ENCODE results near the gene COQ2.
"Not testable (repeated sequence)": the region's sequence is repeated elsewhere in the genome, so short reads cannot be mapped to it uniquely, and the experiment has no call there.

Gene COQ2

DNA sequence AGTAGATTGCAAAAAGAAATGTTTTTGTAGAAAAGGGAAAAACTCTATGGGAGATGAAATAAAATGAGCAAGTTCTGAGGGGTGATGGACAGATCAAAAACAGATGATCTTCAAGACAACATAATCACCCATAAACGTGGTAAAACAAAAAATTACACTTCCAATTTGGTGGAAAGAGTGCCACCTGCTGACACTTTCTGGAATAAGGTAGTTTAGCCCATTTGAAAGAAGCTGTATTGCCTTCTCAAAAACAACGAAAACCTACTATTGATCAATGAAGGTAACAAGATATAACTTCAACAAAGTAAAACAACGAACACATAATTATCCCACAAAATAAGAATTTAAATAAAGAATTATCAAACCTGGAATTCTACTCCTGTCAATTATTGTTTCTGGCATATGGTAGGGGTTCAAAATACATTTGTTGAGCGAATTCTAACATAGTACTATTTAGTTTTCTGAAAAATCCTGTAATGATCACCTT, 2.5 kb downstream of the COQ2 start:
- peak; percentile 46 for DNase-seq

DNA sequence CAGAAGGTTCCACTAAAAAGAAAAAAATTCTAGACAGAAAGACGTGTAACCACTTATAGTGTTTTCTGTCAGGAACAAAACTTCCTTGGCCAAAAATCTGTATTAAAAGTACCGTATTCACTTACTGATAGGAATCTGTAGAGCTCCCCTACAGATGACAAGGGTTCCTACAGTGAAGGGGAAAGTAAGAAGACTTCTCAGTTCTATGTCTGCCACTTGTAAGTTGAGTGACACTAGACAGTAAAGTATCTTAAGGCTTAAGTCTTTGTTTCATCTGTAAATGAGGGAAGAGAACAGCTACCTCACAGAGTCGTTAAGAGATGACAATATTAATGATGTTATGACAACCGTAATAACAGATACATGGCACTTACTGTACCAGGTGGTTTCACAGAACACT, 3.3 kb downstream of the COQ2 start:
- no peak for DNase-seq

DNA sequence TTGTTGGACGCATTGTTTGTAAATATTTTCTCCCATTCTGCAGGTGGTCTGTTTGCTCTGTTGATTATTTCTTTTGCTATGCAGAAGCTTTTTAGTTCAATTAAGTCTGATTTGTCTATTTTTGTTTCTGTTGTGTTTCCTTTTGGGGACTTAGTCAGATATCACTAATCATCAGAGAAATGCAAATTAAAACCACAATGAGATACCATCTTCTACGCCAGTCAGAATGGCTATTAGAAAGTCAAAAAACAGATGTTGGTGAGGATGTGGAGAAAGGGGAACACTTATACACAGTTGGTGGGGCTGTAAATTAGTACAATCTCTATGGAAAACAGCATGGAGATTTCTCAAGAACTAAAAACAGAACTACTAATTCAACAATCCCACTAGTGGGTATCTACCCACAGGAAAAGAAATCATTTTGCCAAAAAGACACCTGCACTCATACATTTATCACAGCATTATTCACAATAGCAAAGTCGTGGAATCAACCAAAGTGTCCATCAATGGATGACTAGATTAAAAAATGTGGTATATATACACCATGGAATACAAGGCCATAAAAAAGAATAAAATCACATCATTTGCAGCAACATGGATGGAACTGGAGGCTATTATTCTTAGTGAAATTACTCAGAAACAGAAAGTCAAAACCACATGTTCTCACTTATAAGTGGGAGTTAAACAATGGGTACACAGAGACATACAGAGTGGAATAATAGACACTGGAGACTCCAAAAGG, 8.1 kb downstream of the COQ2 start:
- DNase-seq: no peak

GRCh38 chr4:83273926-83274325, 10.7 kb downstream of the COQ2 start:
- DNase-seq: not testable (repeated sequence)

GRCh38 chr4:83272900-83273299, 11.7 kb downstream of the COQ2 start:
- no peak for DNase-seq

GRCh38 chr4:83269256-83269655, 15.3 kb downstream of the COQ2 start:
- DNase-seq: no peak

- no peak for DNase-seq
These were observed 16.1 kb downstream of the COQ2 start for GRCh38 chr4:83268491-83268890.

GRCh38 chr4:83267830-83268475, 16.6 kb downstream of the COQ2 start:
- DNase-seq: no peak

- DNase-seq: no peak
These were observed 17.3 kb downstream of the COQ2 start for GRCh38 chr4:83267121-83267829.

DNA sequence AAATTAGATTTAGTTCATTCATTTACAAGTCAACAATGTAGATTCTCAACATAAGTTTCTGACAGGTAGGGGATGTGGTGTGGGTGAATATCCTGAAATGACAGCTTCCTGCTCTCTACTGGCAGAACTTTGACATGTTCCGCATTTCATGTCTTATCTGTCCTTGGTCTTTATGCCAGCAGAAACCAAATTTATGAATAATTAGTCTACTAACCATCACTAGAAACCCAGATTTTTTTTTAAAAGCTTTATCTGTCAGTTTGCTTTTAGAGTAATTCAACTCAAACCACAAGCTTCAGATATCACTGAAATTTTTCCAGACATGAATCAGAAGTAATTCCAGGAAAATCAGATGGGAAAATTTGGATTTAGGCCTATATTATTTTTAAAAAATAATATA, 17.9 kb downstream of the COQ2 start:
- no peak for DNase-seq

DNA sequence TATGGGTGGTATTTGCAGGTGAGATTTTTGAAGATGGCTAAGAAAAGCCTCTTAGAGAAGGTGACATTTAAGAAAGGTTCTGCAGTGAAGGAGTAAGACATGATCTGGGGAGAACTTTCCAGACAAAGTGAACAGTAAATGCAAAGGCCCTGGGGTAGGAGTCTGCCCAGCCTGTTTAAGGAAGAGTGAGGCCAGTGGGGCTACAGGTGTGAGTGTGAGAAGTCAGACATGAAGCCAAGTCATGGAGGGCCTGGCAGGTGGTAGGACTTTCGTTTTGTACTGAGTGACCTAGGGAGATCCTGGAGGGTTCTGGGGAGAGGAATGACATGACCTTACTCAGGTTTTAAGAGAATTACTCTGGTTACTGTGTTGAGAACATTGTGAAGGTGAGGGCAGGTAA, 21.5 kb downstream of the COQ2 start:
- DNase-seq: no peak

- no peak for DNase-seq
These were observed 21.9 kb downstream of the COQ2 start for GRCh38 chr4:83262682-83263081.

DNA sequence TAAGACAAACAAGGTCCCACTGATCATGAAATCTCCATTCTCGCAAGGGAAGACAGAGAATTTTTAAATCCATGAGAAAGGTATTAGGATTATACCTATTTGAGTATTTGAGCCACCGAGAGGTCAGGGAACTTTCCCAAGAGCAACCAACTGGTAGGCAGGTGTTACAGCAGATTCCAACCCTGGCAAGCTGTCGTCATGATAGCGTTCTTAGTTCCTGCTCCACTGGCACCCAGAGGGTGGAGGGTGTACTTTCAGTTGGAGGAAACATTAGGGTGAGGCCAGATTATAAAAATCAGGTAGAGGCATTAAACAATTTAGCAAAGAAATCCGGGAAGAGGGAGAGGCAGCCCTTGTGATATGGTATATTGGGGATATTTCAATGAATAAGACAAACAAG, 23.3 kb downstream of the COQ2 start:
- no peak for DNase-seq

- no peak for DNase-seq
These were observed 25.0 kb downstream of the COQ2 start for GRCh38 chr4:83259586-83259985.

DNA sequence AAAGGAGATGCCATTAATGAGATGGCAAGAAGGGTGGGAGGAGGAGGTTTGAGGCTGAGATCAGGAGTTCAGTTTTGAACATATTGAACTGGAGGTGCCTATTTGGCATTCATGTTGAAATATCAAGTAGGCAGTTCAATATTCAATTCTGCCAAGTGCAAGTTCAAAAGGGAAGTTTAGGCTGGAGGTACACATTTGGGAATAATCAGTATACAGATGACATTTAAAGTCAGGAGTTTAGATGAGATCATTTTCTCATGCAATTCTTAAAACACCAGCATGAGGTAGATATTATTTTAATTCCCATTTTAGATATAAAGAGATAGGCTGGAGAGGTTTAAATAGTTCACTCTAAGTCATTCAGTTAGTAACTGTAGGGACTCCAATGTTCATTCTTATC, 26.1 kb downstream of the COQ2 start:
- DNase-seq: no peak

- no peak for DNase-seq
These were observed 26.8 kb downstream of the COQ2 start for GRCh38 chr4:83257811-83258210.

GRCh38 chr4:83255584-83255983, 29.0 kb downstream of the COQ2 start:
- no peak for DNase-seq

DNA sequence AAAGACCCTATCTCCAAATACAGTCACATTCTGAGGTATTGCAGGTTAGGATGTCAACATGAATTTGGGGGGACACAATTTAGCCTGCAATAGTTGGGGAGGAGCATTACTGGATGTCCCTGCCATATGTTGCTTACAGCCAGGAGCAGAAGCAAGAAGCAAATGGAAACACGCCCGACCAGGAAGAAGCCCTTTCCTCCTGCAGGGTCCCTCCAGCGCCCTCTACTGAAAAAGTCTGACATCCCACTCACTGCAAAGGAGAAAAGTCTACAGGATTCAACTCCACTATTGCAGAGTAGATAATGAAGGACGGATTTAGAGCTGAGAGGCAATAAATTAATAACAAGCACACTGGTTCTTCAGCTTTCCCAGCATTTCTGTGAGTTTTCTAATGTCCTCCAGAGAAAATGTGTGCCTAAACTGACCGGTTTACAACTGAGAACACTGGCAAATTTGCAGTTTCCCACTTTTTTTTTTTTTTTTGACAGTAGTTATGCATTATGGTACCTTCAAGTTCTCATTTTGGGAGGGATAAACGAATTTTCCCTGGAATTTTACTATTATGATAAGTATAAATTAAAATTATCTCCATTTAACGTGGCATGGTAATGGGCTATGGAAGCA, 31.7 kb downstream of the COQ2 start:
- DNase-seq: peak; percentile 57

- no peak for DNase-seq
These were observed 33.2 kb downstream of the COQ2 start for GRCh38 chr4:83251447-83251830.

DNA sequence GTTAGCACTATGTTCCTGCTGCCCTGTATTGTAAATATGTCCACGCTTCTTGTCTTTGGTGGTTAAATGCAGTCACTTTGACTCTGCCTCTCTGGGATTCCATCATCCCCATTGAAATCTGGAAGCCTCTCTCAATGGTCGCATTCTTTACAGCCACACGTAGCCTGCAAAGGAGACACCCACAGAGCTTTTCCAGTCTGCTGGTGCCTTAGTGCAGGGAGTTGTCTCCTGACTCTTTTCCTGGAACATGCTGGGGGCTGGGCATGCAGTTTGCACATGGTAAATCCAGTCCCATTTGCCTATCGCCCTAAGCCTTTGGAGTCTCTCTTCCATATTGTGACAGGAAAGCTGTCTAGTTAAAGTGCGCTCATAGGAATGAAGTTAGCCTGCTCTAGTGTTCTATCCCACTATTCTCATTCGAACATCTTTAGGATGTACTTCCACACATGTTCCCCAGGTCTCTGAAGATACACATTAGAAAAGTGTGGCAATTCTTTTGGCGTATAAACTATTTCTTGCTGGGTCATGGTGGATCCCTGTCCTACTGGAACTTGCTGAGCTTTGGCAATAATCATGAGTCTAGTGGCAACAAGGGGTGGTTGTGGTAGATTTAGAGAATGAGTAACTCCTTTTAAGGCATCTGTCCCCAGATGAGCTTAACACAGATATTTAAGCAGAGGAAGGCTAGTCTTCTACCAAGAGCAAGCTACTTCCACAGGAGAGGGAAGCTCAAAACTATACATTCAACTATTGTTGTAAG, 33.7 kb downstream of the COQ2 start:
- no peak for DNase-seq

GRCh38 chr4:83248486-83248885, 36.1 kb downstream of the COQ2 start:
- no peak for DNase-seq

Data from T-helper 9 cell (primary cell).